DMS53 treated with DMSO at 0.1 percent for 48 hours (cell line): ENCODE measurements around the gene P2RY11.

Experiments
- DNase-seq: peaks from one replicate; lab custom pipeline; 2025; ENCODE audit not compliant: unreplicated experiment; lab: John Stamatoyannopoulos, UW

P2RY11 gene

DNA sequence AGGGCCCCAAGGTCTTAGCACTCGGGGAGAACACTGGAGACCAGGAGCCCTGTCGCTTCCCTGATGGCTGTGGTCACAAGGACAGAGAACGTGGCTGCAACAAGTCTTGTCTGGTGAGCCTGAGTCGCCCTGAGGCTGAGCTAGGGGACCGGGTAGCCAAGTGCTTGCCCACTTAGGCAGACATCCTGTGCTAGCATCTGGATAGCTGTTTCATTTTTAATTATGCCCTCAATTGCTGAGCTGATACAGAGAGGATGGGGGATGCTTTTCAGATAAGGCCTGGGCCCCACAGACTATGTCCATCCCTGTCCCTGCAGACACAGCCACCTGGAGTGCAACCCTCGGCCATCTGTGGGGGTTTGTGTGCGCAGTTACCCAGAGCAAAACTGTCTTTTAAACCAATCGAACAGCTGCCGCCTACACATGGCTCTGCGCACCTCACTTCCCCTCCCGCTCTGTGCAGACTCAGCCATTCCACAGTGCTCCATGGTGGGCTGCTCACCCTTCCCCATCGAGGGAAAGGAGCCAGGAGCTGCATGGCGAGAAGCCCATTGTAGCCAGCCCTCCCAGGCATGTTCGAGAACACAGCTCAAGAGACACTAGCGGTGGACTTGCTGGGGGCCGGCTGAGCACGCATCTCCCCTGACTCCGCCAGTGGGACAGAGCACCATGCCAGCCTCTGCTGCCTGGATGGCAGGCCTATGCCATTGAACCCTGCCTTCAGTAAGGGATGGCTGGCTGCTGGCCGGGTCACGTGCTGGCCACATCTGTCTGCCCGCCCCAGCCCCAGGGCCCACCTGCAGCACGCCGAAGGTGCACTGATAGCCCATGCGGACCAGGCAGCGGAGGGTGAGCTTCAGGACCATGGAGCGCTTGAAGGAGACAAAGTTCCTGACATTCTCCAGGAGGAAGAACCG is 27.6 kb downstream of the P2RY11 start:
- no peak for DNase-seq

GRCh38 chr19:10139952-10140351 is 28.5 kb downstream of the P2RY11 start:
- no peak for DNase-seq

GRCh38 chr19:10141479-10141878 is 30.0 kb downstream of the P2RY11 start:
- no peak for DNase-seq

DNA sequence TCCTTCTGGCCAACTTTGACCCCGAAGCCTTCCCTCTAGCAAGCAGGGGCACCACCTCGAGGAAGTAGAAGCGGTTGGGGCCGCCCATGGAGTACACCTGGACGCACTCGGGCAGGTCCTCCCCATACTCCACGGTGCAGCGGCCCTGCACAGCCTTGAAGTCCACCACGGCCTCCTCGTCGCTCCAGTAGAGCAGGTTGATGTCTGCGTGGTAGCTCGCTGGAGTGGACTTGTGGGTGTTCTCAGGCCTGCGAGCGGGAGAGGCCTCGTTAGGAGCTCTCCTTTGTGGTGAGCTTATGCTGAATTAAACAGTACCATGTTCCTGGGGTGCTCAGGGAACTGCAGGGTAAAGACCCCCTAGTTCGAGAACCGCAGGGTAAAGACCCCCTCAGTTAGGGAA is 30.5 kb downstream of the P2RY11 start:
- no peak for DNase-seq

- no peak for DNase-seq
These were observed 31.3 kb downstream of the P2RY11 start for GRCh38 chr19:10142701-10143375.

DNA sequence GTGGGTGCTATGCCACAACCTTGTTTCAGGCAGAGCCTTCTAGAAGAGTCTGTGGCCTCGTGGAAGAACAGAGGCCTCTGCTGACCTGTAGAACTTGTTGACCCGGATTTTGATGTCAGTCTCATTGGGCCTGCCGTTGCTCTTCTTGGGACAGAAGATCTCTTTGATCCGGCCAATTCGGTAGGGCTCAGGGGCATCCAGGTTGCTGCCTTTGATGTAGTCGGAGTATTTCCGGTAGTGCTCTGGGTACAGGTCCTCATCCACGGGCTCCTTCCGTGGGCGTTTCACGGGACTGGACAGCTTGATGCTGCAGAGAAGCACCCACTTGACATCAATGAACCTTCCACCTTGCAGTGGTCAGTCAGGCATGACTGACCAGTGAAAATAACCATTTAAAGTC is 32.2 kb downstream of the P2RY11 start:
- DNase-seq = no peak

- DNase-seq = no peak
These were observed 32.9 kb downstream of the P2RY11 start for GRCh38 chr19:10144361-10144760.

DNA sequence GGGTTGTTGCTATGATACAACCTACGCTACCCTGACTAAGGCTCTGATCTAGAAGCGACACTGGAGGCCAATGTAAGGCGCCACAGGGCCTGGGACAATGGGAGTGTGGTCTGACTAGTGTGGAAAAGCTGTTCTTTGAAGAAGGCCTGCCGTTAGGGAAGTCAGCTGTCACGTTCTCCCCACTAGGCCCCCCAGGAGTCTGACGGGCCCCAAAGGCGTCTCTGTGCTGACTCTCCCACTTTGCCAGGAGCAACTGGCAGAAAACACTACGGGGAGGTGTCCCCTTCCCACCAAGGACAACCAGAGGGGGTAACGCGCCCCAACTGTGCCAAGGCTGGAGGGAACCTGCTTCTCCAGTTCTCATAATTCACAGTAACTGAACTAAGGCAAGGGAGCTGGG is 33.5 kb downstream of the P2RY11 start:
- DNase-seq = no peak

- no peak for DNase-seq
These were observed 34.6 kb downstream of the P2RY11 start for GRCh38 chr19:10146142-10146541.

DNA sequence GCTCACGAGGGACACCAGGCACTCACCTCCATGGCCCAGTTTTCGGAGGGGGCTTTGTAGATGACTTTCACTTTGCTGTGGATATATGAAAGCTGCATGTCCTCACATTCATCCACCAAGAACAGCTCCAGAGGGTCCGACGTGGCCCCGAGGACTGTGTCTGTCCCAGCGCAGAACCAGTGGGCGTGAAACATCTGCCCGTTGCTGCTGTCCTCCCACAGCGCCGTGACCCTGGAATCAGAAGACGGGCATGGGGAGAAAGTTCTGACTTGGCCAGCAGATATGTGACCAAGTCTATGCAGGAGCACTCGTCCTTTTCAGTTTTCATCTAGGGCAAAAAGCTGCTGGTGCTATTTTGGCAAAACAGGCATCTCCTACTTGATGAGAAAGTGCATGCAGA is 37.9 kb downstream of the P2RY11 start:
- no peak for DNase-seq

DNA sequence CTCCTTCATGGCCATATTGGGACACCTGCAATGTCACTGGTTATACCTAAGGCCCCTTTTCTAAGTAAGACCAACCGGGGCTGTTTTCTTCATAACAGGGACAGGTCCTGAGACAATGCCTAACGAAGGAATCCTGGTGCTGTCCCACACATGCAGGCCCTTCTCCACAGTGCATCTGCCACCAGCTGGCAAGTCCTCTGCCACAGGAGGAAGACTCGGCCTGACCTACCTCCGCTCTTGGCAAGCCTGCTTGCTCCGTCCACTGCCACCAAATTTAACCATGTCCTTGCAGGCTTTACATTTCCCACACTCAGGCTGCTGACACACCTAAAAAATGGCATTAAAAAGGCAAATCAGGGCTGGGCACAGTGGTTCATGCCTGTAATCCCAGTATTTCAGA is 40.0 kb downstream of the P2RY11 start:
- no peak for DNase-seq

- DNase-seq = no peak
These were observed 40.6 kb downstream of the P2RY11 start for GRCh38 chr19:10152100-10152499.

DNA sequence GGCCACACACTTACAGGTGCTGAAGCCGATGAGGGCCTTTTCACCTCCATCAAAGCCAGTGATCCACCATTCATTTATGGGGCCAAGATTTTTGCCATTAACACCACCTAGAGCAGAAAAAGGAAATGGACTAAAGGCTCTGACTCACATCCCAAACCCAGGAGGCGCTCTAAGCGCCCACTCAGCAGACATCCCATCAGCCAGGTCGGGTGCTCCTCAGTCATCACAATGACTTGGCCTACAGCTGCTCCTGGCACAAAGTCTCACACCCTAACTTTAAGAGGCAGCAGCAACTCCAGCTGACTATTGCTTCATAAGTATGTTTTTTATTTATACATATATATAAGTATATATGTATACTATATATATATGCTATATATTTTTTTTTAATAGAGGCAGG is 44.3 kb downstream of the P2RY11 start:
- no peak for DNase-seq

DNA sequence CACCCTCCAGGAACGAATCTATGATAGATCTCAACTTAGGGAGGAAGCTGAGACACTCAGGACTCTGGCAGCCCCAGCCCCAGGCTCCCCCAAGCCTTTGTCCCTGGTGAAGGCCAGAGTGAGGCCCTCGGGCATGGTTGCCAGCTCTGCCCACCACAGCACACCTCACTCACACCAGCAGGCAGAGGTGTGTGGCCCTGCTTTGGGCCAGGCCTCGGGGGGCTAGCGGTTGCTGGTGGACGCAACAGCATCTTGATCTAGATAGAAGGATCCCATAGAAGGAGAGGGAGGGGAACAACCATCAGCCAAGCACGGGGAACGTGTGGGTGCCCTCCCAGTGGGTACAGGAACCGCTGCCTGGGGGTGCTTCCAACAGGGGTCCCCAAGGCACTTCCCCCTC is 46.6 kb downstream of the P2RY11 start:
- DNase-seq = no peak

- no peak for DNase-seq
These were observed 47.0 kb downstream of the P2RY11 start for GRCh38 chr19:10158485-10158884.

GRCh38 chr19:10159610-10160009 is 48.1 kb downstream of the P2RY11 start:
- no peak for DNase-seq

DNA sequence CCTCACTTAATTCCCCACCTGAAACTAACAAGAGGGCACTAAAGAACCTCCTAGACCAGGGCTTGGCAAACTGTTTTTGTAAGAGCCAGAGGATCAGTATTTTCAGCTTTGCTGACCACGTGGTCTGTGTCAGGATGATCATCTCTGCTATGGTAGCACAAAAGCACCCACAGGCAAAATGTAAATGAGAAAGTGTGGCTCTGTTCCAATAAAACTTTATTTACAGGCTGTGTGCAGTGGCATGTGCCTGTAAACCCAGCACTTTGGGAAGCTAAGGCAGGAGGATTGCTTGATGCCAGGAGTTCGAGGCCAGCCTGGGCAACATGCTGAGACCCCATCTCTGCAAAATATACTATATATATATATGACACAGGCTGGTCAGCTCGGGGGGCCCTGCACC is 52.0 kb downstream of the P2RY11 start:
- DNase-seq = no peak
